Right atrium auricular region (tissue), 2 donors: Measurements from ENCODE around the gene SLC35E3. TPM values are rescaled to one million over a fixed set of nuclear protein-coding genes. Genes with fewer than 3 reads are reported as not detected.

Experiments used
- DNase-seq: peaks from one replicate; pipeline ENCODE4 v3.0.0-alpha.2; 2019; ENCODE audit warnings: low spot score
- H3K27ac ChIP-seq, 2 donors: fragments of 200-600 bp; sonication (generic); 1 replicate in 1 of 2; 2 replicates in 1 of 2; pipeline ENCODE4 v1.5.1; 2016 to 2019
- H3K27me3 ChIP-seq, 2 donors: fragments of 200-600 bp; sonication (generic); one replicate each; pipeline versions ENCODE4 v1.5.1 to v1.6.0; 2017 to 2019
- H3K36me3 ChIP-seq: fragments of 200-600 bp; sonication (generic); one replicate; pipeline ENCODE4 v1.5.1; 2016
- H3K4me1 ChIP-seq, 2 donors: fragments of 200-600 bp; sonication (generic); one replicate each; pipeline versions ENCODE4 v1.5.1 to v1.6.0; 2017 to 2019
- H3K4me3 ChIP-seq, 2 donors: fragments of 200-600 bp; sonication (generic); 1 replicate in 1 of 2; 2 replicates in 1 of 2; pipeline ENCODE4 v1.5.1; 2017 to 2019; ENCODE audit warnings: mild to moderate bottlenecking in 1 of 2, moderate library complexity in 1 of 2
- H3K9me3 ChIP-seq, 2 donors: fragments of 200-600 bp; sonication (generic); one replicate each; pipeline ENCODE4 v1.5.1; 2019
- total RNA-seq, 2 donors: library from RNA; depleted of rRNA; stranded (reverse); fragments of >200 nt; gene quantifications; one replicate each; pipeline ENCODE4 v1.1.0, GENCODE V29; 2016
- TF ChIP-seq, protein P1 (sequence below), 2 donors: fragments of 200-600 bp; sonication (generic); IDR thresholded peaks; one replicate each; pipeline ENCODE4 v1.5.1; 2019; ENCODE audit warnings: antibody characterized with exemption in 2 of 2

The SLC35E3 gene
- total RNA-seq, 2 donors from 2014 or later = 2.3 to 3.1 TPM

DNA sequence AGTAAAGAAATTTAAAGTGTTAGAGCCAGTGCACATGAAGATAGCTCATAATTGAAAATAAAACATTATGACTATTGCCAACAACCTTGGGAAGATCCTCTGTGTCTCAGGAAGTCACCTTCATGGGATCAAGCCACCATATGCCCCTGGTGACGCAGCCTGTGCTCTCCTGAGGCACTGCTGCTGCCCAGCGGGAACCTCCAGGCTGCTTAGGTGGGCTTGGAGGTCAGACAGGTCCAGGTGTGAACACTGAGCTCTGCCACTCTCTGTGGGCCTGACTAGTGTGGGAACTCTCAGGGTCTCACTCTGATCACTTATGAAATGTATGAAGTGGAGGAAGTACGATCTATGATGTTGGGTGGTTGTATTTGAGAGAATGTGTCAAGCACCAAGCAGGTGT is 16.7 kb downstream of the SLC35E3 start:
- no peak for DNase-seq
- TF ChIP-seq, protein P1, sequence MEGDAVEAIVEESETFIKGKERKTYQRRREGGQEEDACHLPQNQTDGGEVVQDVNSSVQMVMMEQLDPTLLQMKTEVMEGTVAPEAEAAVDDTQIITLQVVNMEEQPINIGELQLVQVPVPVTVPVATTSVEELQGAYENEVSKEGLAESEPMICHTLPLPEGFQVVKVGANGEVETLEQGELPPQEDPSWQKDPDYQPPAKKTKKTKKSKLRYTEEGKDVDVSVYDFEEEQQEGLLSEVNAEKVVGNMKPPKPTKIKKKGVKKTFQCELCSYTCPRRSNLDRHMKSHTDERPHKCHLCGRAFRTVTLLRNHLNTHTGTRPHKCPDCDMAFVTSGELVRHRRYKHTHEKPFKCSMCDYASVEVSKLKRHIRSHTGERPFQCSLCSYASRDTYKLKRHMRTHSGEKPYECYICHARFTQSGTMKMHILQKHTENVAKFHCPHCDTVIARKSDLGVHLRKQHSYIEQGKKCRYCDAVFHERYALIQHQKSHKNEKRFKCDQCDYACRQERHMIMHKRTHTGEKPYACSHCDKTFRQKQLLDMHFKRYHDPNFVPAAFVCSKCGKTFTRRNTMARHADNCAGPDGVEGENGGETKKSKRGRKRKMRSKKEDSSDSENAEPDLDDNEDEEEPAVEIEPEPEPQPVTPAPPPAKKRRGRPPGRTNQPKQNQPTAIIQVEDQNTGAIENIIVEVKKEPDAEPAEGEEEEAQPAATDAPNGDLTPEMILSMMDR (IDR thresholded peaks at IDR 0.05) = no peak
- no peaks in the 10 kb centered on the region for H3K27me3 ChIP-seq
- H3K9me3 ChIP-seq = no peaks in the 10 kb centered on the region
- H3K4me3 ChIP-seq = no peak overlapping the region
- no peak overlapping the region for H3K27ac ChIP-seq
- no peaks in the 10 kb centered on the region for H3K4me1 ChIP-seq
- peaks cover 6% of the 10 kb centered on the region for H3K36me3 ChIP-seq

DNA sequence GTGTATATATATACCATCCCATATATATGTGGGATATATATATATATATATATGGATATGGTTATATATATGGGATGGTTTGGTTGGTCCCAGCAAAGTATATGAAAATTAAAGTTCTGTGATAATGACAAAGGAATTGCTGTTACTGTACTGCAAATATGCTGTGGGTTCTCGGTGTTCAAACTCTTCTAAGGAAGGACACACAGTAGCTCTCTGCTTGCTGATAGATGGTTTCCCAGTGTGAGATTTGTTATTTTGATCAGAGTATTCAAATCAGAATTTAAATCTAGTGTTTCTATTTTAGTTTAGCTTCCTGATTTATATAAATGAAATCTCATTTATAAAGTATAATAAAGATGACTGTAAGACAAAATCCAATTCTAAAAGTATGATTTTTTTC is 19.7 kb downstream of the SLC35E3 start:
- no peak for DNase-seq
- Histone ChIP-seq H3K4me1 (no peaks in the 10 kb centered on the region), H3K36me3 (no peaks in the 10 kb centered on the region), H3K4me3 (no peak overlapping the region), H3K27me3 (no peaks in the 10 kb centered on the region), H3K9me3 (no peaks in the 10 kb centered on the region), H3K27ac (no peak overlapping the region)
- TF ChIP-seq, protein P1 (IDR thresholded peaks at IDR 0.05) = no peak

DNA sequence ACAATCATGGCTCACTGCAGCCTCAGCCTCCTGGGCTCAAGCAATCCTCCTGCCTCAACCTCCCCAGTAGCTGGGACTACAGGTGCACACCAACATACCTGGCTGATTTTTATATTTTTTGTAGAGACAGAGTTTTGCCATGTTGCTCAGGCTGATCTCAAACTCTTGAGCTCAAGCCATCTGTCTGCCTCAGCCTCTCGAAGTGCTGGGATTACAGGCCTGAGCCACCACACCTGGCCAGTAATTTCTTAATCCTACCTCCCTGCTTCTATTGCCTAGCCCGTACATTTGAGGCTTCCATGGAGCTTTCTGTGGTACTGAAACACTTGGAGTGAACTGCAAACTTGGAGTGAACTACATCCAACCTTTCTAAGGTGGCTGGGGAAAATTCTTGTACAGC is 20.7 kb downstream of the SLC35E3 start:
- H3K9me3 ChIP-seq = no peaks in the 10 kb centered on the region
- no peak overlapping the region for H3K4me3 ChIP-seq
- TF ChIP-seq, protein P1 (IDR thresholded peaks at IDR 0.05) = no peak
- H3K36me3 ChIP-seq = no peaks in the 10 kb centered on the region
- no peak overlapping the region for H3K27ac ChIP-seq
- DNase-seq = no peak
- no peaks in the 10 kb centered on the region for H3K27me3 ChIP-seq
- no peaks in the 10 kb centered on the region for H3K4me1 ChIP-seq

DNA sequence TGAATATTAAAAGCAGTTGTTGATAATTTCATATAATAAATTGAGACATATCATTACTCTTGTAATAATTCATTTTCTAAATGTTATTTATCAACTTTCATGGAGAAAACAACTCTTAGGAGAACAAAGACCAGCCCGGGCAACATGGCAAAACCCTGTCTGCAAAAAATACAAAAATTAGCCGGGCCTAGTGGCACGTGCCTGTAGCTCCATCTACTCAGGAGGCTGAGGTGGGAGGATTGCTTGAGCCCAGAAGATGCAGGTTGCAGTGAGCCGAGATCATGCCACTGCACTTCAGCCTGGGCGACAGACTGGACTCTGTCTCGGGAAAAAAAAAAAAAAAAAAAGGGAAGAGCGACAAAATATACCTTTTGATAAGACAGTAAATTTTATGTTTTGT is 21.2 kb downstream of the SLC35E3 start:
- no peak for DNase-seq
- TF ChIP-seq, protein P1 (IDR thresholded peaks at IDR 0.05) = no peak
- Histone ChIP-seq H3K27ac (no peak overlapping the region), H3K4me3 (no peak overlapping the region), H3K9me3 (no peaks in the 10 kb centered on the region), H3K36me3 (no peaks in the 10 kb centered on the region), H3K4me1 (no peaks in the 10 kb centered on the region), H3K27me3 (no peaks in the 10 kb centered on the region)

DNA sequence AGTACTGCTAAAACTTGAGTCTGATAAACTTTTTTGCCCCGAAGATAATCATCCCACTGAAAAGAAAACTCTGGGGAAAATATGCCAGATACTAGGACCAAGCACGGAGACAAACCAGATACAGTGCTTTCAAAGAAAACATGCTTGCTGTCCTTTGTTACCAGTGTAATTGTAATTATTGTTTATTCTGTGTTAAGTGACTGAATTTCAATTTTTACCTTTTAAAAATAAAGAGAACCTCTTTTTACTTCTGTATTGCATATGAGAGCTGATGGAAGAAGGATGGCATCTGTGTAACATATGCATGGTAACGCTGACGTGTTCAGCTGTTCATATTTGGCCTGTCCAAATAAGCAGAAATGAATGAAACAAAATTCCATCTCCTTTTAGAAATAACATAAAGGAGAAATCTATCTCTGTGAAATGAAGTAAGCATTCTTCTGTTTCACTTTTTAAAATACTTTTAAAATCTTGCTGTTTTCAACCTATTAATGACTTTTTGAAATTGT is 22.5 kb downstream of the SLC35E3 start:
- Histone ChIP-seq H3K36me3 (no peaks in the 10 kb centered on the region), H3K4me3 (no peak overlapping the region), H3K9me3 (no peaks in the 10 kb centered on the region), H3K27me3 (no peaks in the 10 kb centered on the region), H3K27ac (no peak overlapping the region), H3K4me1 (no peaks in the 10 kb centered on the region)
- DNase-seq = no peak
- TF ChIP-seq, protein P1 (IDR thresholded peaks at IDR 0.05) = no peak

DNA sequence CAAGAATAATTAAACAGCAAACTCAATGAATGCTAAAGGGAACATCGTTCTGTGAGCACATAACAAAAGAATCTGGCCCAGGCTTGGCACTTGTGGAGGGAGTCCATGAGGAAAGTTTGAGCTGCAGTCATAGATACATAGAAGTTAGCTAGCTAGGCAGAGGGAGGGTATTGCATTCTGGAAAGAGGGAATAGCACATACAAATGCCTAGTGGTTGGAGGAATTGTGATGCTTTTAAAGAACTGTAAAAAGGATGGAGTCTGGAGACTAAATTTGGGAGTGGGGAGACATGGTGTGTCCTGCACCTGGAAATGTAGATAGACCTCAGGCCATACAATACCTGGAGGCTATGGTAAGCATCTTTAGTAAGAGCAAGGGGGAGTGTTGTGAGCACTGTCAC is 24.0 kb downstream of the SLC35E3 start:
- TF ChIP-seq, protein P1 (IDR thresholded peaks at IDR 0.05) = no peak

More for the DNA sequence above, 24.0 kb downstream of the SLC35E3 start:
- H3K4me3 ChIP-seq = no peak overlapping the region
- H3K36me3 ChIP-seq = no peaks in the 10 kb centered on the region
- no peak overlapping the region for H3K27ac ChIP-seq
- no peaks in the 10 kb centered on the region for H3K27me3 ChIP-seq
- no peak for DNase-seq
- H3K9me3 ChIP-seq = no peaks in the 10 kb centered on the region
- H3K4me1 ChIP-seq = no peaks in the 10 kb centered on the region
